GM18868 (cell line): ENCODE results near the gene IBA57.
"Not testable (repeated sequence)": the region's sequence is repeated elsewhere in the genome, so short reads cannot be mapped to it uniquely, and the experiment has no call there.

Source experiments
- ATAC-seq: cut with Tn5 transposase; IDR thresholded peaks from one replicate; pipeline ENCODE4 v1.9.1; 2021; ENCODE audit warnings: mild to moderate bottlenecking, moderate library complexity; ENCODE audit not compliant: unreplicated experiment

The IBA57 gene

DNA sequence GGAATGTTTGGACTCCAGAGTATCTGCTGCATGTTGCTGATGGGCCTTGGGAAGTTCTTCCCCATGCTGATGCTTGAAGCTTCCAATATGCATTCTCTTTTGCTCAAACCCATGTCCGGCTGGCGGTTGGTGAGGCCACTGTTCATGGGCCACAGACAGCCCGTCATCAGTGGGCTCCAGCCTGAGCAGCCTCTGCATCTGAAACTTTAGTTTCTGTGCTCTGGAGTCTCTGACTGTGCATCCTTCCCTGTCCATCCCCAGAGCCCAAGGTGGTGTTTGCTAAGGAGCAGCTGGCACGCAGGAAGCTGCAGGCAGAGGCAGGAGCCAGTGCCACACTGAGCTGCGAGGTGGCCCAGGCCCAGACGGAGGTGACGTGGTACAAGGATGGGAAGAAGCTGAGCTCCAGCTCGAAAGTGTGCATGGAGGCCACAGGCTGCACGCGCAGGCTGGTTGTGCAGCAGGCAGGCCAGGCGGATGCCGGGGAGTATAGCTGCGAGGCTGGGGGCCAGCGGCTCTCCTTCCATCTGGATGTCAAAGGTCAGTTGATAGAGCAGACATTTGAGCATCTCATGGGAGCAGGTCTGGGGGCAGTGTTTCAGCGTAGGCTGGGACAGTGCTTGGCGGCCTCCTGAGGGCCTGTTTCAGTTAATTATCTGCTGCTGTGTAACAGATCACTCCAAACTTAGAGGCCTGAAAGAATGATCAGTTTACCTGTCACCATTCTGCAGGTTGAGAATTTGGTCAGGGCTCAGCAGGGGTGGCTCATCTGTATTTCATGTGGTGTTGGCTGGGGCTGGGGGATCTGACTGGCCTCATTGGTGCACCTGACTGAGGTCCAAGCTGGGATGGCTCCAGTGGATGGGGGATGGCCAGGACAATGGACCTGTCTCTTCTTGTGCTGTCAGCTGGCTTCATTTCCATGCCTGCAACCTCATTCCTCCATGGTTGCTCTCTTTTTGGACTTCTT lies 58.9 kb downstream of the IBA57 start:
- ATAC-seq, result no peak

DNA sequence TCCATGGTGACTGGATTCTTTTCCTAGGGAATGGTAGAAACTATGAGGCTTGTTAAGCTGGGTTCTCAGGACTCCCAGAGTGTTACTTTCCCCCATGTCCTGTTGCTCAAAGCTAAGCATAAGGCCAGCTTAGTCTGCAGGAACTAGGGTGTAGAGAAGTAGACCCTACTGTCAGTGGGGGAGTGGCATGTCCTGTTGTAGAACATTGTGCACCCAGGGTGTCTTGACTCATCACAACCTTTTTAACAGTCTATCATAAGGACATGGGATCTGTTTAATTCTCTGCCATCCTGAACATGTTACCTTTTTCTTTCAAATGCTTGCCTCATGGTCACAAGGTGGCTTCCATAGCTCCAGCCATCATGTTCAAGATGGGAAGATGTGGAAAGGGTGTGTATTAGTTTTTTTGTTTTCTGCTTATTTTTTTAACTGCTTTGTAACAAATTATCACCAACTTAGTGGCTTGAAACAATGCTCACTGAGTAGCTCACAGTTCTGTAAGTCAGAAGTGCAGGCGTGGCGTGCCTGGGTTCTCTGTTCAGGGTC lies 59.6 kb downstream of the IBA57 start:
- no peak for ATAC-seq

- ATAC-seq, result no peak
Measured at GRCh38 chr1:228225740-228226139, 60.1 kb downstream of the IBA57 start.

DNA sequence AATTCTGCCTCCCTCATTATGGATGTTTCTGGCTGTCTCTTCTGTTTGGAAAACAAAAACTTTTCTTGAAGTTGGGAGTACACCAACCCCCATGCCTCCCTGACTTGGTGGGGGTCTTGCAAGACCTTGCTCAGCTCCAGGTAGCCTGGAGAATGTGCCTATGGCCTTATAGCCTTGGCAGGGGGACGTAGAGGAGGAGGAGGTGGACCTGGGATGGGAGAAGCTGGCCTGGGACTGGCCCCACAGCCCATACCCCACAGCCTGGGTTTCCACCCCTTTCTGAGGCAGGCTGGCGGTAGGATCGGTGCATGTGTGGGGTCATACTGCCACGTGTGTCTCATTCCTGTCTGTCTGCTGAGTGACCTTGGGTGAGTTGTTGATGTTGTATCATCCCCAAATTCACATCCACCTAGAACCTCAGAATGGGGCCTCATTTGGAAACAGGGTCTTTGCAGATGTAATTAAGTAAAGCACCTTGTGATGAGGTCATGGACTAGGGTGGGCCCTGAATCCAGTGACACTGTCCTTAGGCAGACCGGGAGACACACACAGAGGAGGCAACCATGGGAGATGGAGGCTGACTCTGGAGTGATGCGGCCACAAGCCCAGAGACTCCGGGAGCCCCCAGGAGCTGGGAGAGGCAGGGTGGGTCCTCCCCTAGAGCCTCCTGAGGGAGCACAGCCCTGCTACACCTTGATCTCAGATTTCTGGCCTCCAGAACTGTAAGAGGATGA lies 60.7 kb downstream of the IBA57 start:
- ATAC-seq, result no peak

- no peak for ATAC-seq
Measured at GRCh38 chr1:228226956-228227791, 61.6 kb downstream of the IBA57 start.

- not testable (repeated sequence) for ATAC-seq
Measured at GRCh38 chr1:228228147-228228546, 62.5 kb downstream of the IBA57 start.

GRCh38 chr1:228228601-228229074 lies 63.0 kb downstream of the IBA57 start:
- no peak for ATAC-seq

GRCh38 chr1:228231189-228231588 lies 65.6 kb downstream of the IBA57 start:
- no peak for ATAC-seq
